HG03103 (cell line): Measurements from ENCODE around the gene DYNC1H1.

Experiments used
- ATAC-seq: cut with Tn5 transposase; IDR thresholded peaks from one replicate; pipeline ENCODE4 v1.9.1; 2021; ENCODE audit warnings: low read depth; ENCODE audit not compliant: unreplicated experiment

DYNC1H1 gene

DNA sequence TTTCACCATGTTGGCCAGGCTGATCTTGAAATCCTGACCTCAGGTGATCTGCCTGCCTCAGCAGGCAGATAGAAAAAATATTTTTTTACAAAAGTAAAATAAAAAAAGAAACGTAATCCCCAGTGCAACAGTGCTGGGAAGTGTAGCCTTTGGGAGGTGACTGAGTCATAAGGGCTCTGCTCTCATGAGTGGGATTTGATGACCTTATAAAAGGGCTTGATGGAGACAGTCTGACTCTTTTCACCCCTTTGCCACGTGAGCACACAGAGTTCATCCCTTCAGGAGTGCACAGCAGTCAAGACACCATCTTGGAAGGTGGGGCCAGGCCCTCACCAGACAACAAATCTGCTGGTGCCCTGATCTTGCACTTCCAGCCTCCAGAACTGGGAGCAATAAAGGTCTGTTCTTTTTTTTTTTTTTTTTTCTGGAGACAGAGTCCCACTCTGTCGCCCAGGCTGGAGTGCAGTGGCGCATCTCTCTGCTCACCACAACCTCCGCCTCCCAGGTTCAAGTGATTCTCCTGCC is 24.7 kb upstream of the DYNC1H1 start:
- ATAC-seq: no peak

DNA sequence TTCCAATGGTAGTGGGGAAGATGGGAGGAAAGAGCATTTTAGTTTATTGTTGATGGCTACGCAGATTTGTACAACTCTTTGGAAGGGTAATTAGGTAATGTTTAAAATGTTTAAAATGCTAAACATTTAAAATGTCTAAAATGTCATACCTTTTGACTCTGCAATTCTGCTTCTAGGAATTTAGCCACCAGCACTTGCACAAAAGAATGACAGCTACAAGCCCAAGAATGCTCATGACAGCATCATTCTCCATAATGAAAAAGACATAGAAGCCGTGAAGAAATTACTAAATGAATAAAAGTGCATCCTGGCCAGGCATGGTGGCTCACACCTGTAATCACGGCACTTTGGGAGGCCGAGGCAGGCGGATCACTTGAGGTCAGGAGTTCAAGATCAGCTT is 19.9 kb upstream of the DYNC1H1 start:
- ATAC-seq: no peak

DNA sequence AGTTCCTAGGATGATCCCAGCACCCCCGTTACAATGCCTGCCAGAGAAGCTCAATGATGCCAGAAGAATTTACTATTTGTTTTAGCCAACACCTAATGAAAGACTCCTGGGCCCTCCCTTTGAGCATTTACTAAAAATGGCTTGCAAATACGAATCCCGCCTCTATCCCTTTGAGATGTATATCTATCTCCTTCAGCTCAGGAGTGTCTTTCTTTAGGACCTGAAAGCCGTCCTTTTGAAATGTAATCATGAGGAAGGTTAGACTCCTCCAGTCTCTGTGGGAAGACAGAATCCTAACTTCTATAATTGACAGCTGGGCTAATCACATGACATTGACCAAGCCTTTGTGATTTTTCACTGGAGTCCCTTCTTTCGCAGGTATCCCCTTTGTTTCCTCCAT is 19.2 kb upstream of the DYNC1H1 start:
- no peak for ATAC-seq

DNA sequence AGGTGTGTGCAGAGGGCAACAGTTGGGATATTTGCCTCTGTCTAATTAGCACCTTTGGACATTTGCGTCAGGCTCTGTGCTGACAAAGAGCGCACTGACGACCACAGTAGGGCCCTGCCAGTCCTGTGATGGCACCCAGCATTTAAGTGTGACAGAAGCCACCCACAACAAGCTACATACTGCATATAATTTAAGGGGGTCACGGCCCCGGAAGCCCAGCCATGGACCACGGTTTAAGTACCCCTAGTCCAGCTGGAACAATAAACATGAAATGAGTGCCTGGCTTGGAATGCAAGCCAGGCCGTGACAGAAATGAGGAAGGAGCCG is 16.8 kb upstream of the DYNC1H1 start:
- ATAC-seq: peak; percentile 4

DNA sequence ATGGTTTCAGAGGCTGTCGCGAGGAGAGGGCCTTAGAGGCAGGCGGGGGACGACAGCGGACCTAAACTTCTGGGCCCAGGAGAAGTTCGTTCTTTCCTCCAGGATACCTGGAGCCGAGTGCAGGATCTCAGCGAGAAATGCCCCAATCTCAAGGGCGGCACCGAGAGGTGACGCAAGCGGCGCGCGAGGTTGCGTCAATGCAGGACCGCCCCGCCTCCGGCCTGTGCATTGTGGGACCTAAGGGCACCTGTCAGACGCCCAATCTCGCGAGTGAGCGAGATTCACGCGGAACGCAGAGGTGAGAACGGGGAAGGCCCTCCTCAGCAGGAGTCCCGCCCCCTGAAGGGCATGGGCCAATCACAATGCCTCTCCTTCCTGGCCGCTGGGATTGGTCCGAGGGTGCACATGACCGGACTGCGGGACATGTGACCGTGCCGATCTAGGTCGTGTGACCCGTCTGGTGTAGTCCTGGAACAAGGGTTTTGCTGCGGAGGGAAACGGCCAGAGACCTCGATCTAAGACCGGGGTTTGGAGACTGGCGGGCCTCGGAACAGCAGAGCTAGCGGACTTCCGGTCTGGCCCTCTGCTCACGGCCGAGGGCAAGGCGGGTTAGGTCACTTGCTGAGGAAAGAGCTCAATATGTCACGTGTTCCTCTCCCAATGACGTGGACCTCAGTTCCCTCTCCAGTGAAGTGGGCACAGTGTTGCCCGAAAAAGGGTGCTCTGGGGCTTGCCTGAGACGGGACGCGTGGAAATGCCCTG is 16.3 kb upstream of the DYNC1H1 start:
- peak; percentile 93 for ATAC-seq

DNA sequence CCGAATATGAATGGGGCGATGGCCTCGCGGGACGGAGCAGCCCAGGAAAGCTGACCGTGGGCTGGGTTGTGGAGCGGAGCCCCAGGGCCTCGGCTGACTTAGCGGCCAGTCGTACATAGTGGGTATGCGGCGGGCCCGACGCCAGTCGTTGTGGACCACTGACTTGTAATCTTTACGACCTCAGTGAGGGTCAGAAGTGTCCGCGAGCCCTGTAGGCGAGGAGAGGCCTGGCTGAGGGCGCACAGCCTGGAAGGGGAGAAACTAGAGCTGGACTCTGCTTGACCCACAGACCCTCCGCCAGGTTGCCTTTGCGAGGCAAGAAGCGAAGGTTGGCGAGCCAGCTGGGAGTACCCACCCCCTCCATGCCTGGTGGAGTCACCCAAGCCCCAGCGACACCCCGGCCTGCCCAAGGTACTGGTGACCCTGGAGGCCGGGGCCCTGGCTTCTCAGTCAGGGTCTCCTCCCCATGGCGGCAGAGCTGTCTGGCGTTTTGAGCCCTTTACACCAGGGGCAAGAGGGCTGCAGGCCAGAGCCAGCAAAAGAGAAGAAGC is 15.6 kb upstream of the DYNC1H1 start:
- ATAC-seq: no peak

DNA sequence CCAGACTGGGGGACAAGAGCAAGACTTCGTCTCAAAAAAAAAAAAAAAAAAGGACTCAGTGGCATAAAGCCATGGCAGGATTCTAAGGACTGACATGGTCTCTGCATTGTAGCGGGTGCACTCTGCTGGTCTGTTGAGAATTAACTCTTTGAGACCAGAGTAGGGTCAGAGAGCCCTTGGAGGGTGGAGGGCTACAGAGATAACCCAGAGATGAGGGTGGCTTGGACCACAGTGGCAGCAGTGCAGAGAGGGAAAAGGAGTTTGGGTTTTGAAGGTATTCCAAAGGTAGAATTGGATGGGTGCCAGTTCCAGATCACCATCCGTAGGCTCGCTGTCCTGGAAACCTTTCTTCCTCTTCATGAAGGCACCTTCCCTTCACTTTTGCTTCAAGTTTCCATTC is 14.3 kb upstream of the DYNC1H1 start:
- no peak for ATAC-seq

DNA sequence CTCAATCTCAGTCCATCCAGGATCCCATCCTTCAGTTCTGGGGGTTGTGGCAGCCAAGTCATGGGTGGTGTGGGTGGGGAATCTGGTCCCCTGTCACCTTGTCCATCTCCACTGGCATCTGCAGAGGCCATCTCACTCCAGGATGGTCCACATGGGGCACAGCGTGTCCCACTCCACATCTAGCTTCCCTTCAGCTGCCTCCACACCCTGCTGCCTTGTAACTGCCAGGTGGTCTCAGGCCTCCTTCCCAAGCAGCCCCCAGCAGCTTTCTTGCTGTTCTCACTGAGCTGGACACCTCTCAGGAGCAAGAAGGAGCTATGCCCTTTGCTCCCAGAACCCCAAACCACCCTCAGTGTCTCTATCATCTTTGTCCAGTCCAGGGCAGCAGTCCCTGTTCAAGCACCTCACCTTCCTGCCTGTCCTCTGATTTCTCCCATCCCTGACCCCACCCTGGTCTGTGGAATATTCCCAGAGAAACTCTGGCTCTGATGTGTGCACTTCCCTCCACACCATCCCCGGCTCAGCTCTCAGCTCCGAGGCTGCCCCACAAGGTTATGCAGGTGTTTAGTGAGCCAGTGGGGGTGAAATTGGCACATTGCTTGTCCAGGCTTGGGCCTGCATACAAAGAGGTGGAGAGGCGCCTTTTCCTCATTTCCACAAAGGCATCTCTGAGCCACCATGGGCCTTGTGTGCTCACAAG is 13.7 kb upstream of the DYNC1H1 start:
- no peak for ATAC-seq

DNA sequence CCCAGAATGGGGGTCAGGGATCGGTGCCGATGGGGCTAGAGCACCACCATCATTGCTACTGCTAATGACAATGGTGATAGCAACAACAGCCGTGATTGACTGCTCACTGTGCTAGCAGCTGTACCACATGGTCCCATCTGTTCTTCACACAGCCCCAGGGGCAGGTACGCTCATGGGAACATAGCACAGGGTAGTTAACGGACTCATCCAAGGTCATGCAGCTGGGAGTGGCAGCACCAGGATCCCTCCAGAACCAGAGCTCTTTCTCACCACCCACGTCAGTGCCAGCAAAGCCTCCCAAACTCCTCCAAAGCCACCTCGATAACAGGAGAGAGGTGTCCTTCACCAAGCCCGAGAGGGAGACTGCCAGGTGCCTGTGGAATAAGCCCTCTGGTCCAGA is 11.2 kb upstream of the DYNC1H1 start:
- ATAC-seq: no peak

DNA sequence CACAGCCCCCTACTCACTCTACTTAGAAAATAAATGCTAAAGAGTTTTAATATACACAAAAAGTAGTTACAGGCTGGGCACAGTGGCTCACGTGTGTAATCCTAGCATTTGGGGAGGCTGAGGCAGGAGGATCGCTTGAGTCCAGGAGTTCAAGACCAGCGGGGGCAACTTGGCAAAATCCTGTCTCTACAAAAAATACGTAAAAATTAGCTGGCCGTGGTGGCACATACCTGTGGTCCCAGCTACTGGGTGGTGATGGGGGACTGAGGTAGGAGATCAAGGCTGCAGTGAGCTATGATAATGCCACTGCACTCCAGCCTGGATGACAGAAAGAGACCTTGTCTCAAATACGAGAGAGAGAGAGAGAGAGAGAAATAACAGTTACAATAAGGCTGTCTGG is 9.9 kb upstream of the DYNC1H1 start:
- ATAC-seq: no peak

DNA sequence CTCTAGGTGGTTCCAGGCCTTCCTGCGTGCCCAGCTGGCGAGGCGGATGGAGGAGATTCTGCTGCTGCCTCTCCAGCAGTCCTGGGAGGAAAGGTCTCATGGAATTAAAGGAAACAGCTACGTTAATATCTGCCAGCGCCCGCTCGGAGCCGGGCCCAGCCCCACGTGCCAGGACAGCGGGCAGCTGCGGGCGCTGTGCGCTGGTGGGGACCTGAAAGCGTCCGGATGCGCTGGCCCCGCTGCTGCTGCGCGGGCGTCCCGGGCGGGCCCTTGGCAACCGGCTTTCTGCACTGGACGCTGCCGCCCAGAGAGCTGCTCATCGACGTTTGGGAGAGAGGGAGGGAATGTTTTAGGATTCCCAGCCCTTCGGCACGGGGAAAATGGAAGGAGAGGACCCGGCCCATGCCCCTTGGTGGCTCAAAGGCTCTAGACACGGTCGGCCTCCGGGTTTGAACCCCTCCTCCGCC is 8.6 kb upstream of the DYNC1H1 start:
- no peak for ATAC-seq

DNA sequence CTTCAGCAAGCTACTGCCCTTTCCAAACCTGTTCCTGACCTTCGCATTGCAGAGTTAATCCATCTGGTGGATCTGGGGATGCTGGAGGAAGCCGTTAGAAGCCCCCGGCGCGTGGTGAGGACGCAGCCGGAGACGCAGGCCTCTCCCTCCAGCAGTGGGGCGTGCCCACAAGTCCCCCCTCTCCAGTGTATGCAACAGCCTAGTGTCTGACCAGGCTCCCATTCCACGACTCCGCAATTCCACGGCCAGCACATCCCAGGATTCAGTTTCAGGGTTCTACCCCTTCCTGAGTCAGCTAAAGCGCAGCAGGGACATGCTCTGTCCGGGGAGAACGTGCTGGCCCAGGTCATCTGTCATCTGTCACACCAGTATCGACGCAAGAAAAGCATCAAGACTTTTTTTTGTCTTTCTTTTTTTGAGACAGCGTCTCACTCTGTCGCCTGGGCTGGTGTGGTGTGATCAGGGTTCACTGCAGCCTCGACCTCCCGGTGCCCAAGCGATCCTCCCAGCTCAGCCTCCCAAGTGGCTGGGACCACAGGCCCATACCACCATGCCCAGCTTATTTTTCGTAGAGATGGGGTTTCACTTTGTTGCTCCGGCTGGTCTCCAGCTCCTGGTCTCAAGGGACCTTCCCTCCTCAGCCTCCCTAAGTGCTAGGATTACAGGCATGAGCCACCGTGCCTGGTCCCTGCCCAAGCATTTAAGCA is 8.0 kb upstream of the DYNC1H1 start:
- no peak for ATAC-seq

DNA sequence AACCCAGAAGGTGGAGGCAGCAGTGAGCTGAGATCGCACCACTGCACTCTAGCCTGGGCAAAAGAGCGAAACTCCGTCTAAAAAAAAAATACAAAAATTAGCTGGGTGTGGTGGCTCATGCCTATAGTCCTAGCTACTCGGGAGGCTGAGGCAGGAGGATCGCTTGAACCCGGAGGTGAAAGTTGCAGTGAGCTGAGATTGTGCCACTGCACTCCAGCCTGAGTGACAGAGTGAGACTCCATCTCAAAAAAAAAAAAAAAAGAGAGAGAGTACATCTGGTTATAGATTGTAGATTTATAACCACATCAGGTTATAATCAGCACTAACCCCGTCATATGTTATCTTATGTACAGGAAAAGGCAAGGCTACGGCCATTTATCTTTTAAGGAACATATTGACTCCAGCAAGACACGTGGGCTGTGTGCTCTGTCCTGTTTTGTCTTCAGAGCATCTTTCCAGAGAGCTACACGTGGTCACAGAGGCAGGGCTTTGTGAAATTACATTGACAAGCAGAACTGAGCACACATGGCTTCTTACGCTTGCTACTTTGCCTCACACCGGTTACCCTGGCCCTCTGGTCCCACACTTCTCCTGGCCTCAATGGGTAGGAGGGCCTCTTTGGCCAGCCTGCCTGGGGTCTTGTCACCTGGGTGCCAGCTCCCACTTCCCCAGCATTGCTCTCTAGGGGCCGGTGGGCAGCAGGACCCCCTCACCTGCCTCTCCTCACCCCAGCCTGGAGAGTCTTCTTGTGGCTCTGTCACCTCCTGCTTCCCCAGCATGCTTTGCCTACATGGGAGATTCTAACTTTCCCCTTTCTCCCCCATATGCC is 6.8 kb upstream of the DYNC1H1 start:
- ATAC-seq: no peak

DNA sequence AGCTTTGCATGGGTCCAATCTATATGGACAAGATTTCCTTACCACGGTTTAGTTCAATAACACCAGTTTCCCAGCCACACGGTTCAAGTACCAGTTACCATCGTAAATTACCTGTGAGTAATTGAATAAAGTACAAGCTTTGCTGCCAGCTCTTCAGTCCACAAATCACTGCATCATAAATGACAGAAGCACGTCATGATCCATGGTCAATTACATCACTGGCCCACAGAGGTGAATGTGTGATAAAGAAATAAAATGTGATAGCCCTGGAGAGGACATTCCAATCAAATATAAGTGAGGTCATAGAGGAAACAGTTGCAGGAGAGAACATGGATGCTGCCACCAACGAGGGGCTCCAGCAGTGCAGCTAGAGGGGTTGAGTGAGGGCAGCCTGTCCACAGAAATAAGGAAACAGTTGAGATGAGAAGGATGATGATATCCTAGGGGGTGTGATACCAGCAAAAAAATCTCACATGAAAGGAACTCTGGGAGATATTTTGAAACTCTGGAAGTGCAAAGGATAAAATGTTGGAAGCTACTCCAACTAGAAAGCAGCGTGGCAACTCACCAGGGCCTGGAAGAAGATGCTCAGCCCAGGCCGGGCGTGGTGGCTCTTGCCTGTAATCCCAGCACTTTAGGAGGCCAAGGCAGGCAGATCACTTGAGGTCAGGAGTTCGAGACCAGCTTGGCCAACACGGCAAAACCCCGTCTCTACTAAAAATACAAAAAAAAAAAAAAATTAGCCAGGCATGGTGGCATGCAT is 5.8 kb upstream of the DYNC1H1 start:
- no peak for ATAC-seq

DNA sequence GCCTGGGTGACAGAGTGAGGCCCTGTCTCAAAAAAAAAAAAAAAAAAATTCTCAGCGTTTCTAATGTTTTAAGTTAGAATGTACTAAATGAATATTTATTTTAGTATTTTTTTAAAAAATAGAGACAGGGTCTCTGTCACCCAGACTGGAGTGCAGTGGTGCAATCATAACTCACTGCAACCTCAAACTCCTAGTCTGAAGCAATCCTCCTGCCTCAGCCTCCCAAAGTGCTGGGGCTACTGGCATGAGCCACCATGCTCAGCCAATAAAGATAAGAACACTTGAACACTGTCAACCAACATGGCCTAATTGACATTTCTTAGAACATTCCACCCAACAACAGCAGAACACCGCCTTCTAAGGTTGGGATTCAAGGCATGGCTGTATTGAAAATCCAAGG is 5.1 kb upstream of the DYNC1H1 start:
- ATAC-seq: no peak

DNA sequence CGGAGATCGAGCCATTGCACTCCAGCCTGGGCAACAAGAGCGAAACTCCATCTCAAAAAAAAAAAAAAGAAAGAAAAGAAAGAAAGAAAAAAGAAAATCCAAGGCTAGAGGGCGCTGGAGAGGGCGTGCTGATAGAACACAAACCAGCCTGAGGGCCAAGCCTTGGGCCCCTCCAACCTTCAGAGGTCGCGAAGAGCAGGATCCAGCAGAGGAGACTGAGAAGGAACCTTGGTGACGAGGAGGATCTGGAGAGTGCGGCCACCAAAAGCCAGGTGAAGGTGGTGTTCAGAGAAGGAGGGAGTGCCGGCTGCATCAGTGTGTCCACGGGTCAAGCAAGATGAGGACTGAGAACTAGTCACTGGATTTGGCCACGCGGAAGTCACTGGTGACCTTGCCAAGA is 4.1 kb upstream of the DYNC1H1 start:
- ATAC-seq: no peak

DNA sequence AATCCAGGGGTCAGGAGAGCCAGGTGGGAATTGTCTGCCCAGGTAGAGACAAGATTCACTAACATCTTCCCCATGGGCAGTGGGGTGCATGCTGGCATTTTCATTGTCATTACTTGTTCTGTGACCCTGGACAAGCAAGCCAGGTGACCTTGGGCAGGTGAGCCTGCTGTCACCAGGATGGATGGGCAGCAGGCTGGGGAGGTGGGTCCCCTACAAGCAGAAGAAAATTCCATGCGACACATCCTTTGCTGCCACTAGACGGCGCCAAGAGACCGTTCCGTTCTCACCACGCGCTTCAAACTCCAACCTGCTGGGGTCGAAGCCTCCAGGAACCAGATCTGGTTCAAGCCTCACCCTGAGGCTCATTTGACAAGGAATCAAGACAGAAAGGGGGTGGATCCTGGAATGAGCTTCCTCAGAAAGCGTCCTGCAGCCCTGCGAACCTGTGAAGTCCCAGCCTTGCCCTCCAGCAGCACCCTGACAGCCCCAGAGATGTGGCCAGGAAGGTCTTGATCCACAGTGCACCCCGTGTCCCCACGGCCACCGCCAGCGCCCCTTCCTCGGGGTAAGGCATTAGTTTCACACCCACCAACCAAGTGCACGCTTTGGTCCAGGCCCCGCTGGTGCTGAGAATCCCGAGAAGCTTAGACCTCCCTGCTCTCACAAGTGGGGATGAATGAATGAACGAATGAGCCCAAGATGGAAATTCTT is 3.2 kb upstream of the DYNC1H1 start:
- ATAC-seq: no peak

DNA sequence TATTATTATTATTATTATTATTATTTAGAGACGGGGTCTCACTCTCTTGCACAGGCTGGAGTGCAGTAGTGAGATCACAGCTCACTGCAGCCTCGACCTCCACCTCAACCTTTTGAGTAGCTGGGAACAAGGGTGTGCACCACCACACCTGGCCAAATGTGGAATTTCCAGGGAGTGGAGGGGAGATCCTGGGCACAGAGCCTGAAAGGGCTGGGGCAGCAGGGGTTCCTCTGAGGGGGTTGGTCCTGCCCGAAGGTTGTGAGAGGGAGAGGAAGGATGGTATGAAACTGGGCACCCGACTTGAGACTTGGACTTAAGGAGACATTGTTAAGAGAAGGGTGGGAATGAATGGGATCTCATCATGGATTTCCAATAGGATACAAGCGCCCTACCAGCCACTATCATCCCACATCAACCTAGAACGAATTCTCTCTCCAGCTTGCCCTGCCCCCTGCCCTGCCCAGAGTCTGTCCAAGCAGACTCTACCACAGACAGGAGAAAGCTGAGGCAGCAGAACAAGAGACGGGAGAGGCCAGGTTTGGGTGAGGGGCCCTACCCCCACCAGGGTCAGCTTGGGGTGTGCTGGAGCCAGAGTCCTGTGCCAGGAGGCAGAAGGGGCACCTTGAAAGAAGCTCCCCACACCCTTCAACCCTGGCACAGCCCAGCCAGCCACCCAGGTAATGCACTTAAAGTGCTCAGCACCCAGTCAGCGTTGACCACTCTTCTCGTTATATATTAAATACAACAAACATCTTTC is 2.4 kb upstream of the DYNC1H1 start:
- no peak for ATAC-seq
